Measurements from ENCODE around the gene ANKS1B. TPM values are rescaled to one million over a fixed set of nuclear protein-coding genes. Genes with fewer than 3 reads are reported as not detected.

Gene ANKS1B
- total and polyA plus RNA-seq, 10 of the 15 experiments (the other 5 are each of a cell fraction or from before 2014, with no cell fraction given), result 0.16 to 1.3 (median 0.82) TPM; not detected in 7

DNA sequence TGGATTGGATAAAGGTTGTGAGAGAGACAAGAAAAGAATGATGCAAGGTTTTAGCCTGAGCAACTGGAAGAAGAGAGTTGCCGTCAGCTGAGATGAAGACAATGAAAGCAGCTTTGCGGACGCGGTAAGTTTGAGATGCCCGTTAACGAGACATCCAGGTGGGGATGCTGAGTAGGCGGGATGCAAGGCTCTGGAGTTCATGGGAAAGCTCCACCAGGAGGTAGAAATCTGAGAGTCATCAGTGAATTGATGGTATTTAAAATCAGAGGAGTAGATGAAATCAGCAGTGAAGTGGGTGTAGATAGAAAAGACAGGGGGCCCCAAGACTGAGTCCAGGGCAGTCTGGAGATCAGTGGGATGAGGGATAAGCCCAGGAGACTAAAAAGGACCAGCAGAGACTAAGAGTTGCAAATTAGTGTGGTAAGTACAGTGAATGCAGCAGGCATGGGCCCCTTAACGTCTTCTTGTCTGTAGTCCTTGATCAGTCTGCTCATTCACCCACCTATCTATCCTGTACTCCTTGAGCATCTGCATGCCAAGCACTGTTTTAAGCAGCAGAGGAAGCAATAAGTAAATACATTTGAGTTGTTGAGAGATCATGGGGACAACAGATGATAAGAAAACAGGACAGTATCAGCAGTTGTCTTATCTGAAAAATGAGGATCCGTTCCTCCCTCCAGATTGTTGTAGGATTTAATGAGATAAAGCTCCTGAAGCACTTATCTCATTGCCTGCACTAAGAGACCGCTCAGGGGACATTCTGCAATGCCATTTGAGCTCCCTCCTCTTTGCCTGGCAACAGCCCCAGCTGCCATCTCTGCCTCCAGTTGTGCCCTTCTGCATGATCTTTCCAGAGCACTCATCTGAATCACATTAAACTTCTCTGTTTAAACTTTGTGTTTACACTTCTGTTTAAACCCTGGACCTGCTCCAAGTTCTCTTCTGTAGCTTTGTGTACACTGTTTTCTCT lies 1248.1 kb downstream of the ANKS1B start:
- H4K20me1 ChIP-seq (ENCODE audit: control insufficient read depth, insufficient read depth), result no peaks in the 10 kb centered on the region
- no peaks in the 10 kb centered on the region for H3K79me2 ChIP-seq (ENCODE audit: control insufficient read depth, insufficient read depth, low read length)
- H2AFZ ChIP-seq (ENCODE audit: control insufficient read depth, low read depth, low read length), result no peak overlapping the region
- no peak overlapping the region for H3K9ac ChIP-seq (ENCODE audit: control insufficient read depth, insufficient read depth, low read length)
- SMC1A ChIA-PET (ENCODE audit: uncharacterized antibody, unreplicated experiment), result interaction anchor here (0.7 to 1.3 kb wide), 6 partner anchors 10 to 262 kb away, joined by 3 to 5 read pairs (median 4); no protein-coding TSS in a partner anchor
- H3K4me1 ChIP-seq (ENCODE audit: control insufficient read depth, insufficient read depth, low read length), result no peaks in the 10 kb centered on the region
- RAD21 ChIA-PET (ENCODE audit: unreplicated experiment), result interaction anchor here (2.1 kb wide), 1 partner anchor 262 kb away, joined by 7 read pairs; no protein-coding TSS in a partner anchor
- in situ Hi-C loops (cut with MboI) (no loop called here), intact Hi-C loops (cut with micrococcal nuclease; ENCODE audit: unreplicated experiment) (no loop called here)
- POLR2A ChIA-PET, result no interaction called here
- CTCF ChIA-PET, result interaction anchor here (1.0 to 1.2 kb wide), 3 partner anchors 14 to 262 kb away, joined by 3 to 4 read pairs (median 4); no protein-coding TSS in a partner anchor
- H3K36me3 ChIP-seq (ENCODE audit: control insufficient read depth in 2 of 2, insufficient read depth in 2 of 2, low read length in 1 of 2), result peaks cover 0 to 3% of the 10 kb centered on the region in 2 experiments; a peak in 2 of 4 replicates
- WGBS (ENCODE audit: insufficient coverage, insufficient replicate concordance, low lambda C conversion rate, missing lambda C conversion rate), result 97% methylated on average over 10 of the region's 10 CpGs
- BruUV-seq (replicated peaks), result no TSS peak
- no peak overlapping the region for H3K4me2 ChIP-seq (ENCODE audit: control insufficient read depth, insufficient read depth)
- no peak for ATAC-seq
- no peak for FAIRE-seq
- H3K4me3 ChIP-seq, result no peak overlapping the region
- H3K9me3 ChIP-seq (replicated peaks; ENCODE audit: control insufficient read depth, insufficient read depth, low read length), result no peaks in the 10 kb centered on the region
- H3K27ac ChIP-seq (ENCODE audit: control insufficient read depth, insufficient read depth), result no peak overlapping the region
- no peak for DNase-seq (ENCODE audit: low read depth, low spot score)
- no peaks in the 10 kb centered on the region for H3K27me3 ChIP-seq (replicated peaks in 1 of 2; ENCODE audit: control insufficient read depth in 2 of 2, insufficient read depth in 2 of 2, low read length in 1 of 2)
- TF ChIP-seq ZSCAN29 (IDR thresholded peaks at IDR 0.05), result no peak
- TF ChIP-seq BHLHE40 (IDR thresholded peaks at IDR 0.05; ENCODE audit: borderline replicate concordance in 1 of 2, low read depth in 2 of 2, low read length in 1 of 2), result no peak
- TF ChIP-seq, protein P1, sequence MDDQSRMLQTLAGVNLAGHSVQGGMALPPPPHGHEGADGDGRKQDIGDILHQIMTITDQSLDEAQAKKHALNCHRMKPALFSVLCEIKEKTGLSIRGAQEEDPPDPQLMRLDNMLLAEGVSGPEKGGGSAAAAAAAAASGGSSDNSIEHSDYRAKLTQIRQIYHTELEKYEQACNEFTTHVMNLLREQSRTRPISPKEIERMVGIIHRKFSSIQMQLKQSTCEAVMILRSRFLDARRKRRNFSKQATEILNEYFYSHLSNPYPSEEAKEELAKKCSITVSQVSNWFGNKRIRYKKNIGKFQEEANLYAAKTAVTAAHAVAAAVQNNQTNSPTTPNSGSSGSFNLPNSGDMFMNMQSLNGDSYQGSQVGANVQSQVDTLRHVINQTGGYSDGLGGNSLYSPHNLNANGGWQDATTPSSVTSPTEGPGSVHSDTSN (IDR thresholded peaks at IDR 0.05; ENCODE audit: insufficient replicate concordance, low read depth, low read length), result no peak
- no peak for TF ChIP-seq ZZZ3 (IDR thresholded peaks at IDR 0.05; ENCODE audit: control insufficient read depth, insufficient read length, low read depth)
- TF ChIP-seq ZNF217 (IDR thresholded peaks at IDR 0.05), result no peak
- TF ChIP-seq IKZF2 (IDR thresholded peaks at IDR 0.05), result no peak
- TF ChIP-seq, protein P2, sequence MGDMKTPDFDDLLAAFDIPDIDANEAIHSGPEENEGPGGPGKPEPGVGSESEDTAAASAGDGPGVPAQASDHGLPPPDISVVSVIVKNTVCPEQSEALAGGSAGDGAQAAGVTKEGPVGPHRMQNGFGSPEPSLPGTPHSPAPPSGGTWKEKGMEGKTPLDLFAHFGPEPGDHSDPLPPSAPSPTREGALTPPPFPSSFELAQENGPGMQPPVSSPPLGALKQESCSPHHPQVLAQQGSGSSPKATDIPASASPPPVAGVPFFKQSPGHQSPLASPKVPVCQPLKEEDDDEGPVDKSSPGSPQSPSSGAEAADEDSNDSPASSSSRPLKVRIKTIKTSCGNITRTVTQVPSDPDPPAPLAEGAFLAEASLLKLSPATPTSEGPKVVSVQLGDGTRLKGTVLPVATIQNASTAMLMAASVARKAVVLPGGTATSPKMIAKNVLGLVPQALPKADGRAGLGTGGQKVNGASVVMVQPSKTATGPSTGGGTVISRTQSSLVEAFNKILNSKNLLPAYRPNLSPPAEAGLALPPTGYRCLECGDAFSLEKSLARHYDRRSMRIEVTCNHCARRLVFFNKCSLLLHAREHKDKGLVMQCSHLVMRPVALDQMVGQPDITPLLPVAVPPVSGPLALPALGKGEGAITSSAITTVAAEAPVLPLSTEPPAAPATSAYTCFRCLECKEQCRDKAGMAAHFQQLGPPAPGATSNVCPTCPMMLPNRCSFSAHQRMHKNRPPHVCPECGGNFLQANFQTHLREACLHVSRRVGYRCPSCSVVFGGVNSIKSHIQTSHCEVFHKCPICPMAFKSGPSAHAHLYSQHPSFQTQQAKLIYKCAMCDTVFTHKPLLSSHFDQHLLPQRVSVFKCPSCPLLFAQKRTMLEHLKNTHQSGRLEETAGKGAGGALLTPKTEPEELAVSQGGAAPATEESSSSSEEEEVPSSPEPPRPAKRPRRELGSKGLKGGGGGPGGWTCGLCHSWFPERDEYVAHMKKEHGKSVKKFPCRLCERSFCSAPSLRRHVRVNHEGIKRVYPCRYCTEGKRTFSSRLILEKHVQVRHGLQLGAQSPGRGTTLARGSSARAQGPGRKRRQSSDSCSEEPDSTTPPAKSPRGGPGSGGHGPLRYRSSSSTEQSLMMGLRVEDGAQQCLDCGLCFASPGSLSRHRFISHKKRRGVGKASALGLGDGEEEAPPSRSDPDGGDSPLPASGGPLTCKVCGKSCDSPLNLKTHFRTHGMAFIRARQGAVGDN (IDR thresholded peaks at IDR 0.05), result no peak
- TF ChIP-seq CBX3 (IDR thresholded peaks at IDR 0.05; ENCODE audit: borderline replicate concordance, low read depth), result no peak
- no peak for TF ChIP-seq RB1 (IDR thresholded peaks at IDR 0.05; ENCODE audit: borderline replicate concordance)
- TF ChIP-seq SMARCA5 (IDR thresholded peaks at IDR 0.05), result no peak
- TF ChIP-seq, protein P3, sequence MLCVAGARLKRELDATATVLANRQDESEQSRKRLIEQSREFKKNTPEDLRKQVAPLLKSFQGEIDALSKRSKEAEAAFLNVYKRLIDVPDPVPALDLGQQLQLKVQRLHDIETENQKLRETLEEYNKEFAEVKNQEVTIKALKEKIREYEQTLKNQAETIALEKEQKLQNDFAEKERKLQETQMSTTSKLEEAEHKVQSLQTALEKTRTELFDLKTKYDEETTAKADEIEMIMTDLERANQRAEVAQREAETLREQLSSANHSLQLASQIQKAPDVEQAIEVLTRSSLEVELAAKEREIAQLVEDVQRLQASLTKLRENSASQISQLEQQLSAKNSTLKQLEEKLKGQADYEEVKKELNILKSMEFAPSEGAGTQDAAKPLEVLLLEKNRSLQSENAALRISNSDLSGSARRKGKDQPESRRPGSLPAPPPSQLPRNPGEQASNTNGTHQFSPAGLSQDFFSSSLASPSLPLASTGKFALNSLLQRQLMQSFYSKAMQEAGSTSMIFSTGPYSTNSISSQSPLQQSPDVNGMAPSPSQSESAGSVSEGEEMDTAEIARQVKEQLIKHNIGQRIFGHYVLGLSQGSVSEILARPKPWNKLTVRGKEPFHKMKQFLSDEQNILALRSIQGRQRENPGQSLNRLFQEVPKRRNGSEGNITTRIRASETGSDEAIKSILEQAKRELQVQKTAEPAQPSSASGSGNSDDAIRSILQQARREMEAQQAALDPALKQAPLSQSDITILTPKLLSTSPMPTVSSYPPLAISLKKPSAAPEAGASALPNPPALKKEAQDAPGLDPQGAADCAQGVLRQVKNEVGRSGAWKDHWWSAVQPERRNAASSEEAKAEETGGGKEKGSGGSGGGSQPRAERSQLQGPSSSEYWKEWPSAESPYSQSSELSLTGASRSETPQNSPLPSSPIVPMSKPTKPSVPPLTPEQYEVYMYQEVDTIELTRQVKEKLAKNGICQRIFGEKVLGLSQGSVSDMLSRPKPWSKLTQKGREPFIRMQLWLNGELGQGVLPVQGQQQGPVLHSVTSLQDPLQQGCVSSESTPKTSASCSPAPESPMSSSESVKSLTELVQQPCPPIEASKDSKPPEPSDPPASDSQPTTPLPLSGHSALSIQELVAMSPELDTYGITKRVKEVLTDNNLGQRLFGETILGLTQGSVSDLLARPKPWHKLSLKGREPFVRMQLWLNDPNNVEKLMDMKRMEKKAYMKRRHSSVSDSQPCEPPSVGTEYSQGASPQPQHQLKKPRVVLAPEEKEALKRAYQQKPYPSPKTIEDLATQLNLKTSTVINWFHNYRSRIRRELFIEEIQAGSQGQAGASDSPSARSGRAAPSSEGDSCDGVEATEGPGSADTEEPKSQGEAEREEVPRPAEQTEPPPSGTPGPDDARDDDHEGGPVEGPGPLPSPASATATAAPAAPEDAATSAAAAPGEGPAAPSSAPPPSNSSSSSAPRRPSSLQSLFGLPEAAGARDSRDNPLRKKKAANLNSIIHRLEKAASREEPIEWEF (IDR thresholded peaks at IDR 0.05; ENCODE audit: insufficient replicate concordance, low read depth, low read length), result no peak
